ENCODE measurements around the gene SIAH1. TPM values are rescaled to one million over a fixed set of nuclear protein-coding genes. Genes with fewer than 3 reads are reported as not detected.
A peak's percentile ranks its signal among the peaks of the same experiment; 100 is the strongest.
"Not testable (repeated sequence)": the region's sequence is repeated elsewhere in the genome, so short reads cannot be mapped to it uniquely, and the experiment has no call there.

The SIAH1 gene
- polyA plus RNA-seq, 3 donors from 2014 or later = 7.0 to 11.0 (median 8.6) TPM

GRCh38 chr16:48409839-48410632 is 24.8 kb upstream of the SIAH1 start:
- Mint-ChIP-seq H3K27me3 (ENCODE audit: low read depth in 3 of 3) (peaks cover 0 to 5% (median 0%) of the 10 kb centered on the region in 3 donors), H3K4me1 (no peaks in the 10 kb centered on the region), H3K36me3 (no peaks in the 10 kb centered on the region), H3K27ac (no peak overlapping the region), H3K4me3 (no peak overlapping the region), H3K9me3 (no peaks in the 10 kb centered on the region)
- DNase-seq = no peak

- Mint-ChIP-seq H3K27me3 (ENCODE audit: low read depth in 3 of 3) (peaks cover 0 to 5% (median 0%) of the 10 kb centered on the region in 3 donors), H3K27ac (no peak overlapping the region), H3K36me3 (no peaks in the 10 kb centered on the region), H3K4me3 (no peak overlapping the region), H3K9me3 (no peaks in the 10 kb centered on the region), H3K4me1 (no peaks in the 10 kb centered on the region)
- DNase-seq = no peak
Observed at GRCh38 chr16:48408688-48409087, 23.5 kb upstream of the SIAH1 start.

- no peaks in the 10 kb centered on the region for H3K36me3 Mint-ChIP-seq
- H3K27ac Mint-ChIP-seq = no peak overlapping the region
- H3K4me3 Mint-ChIP-seq = no peak overlapping the region
- peaks cover 6 to 8% of the 10 kb centered on the region in 2 donors for H3K4me1 Mint-ChIP-seq
- no peak for DNase-seq
- no peaks in the 10 kb centered on the region for H3K9me3 Mint-ChIP-seq
- peaks cover 0 to 5% (median 0%) of the 10 kb centered on the region in 3 donors for H3K27me3 Mint-ChIP-seq (ENCODE audit: low read depth in 3 of 3)
Observed at GRCh38 chr16:48405907-48406306, 20.7 kb upstream of the SIAH1 start.

- H3K9me3 Mint-ChIP-seq = no peaks in the 10 kb centered on the region
- H3K27ac Mint-ChIP-seq = peak overlapping the region in 1 of 6 donors; percentile 21
- no peak for DNase-seq
- H3K36me3 Mint-ChIP-seq = no peaks in the 10 kb centered on the region
- peaks cover 6 to 8% of the 10 kb centered on the region in 2 donors for H3K4me1 Mint-ChIP-seq
- H3K4me3 Mint-ChIP-seq = no peak overlapping the region
- peaks cover 0 to 5% (median 0%) of the 10 kb centered on the region in 3 donors for H3K27me3 Mint-ChIP-seq (ENCODE audit: low read depth in 3 of 3)
Observed at GRCh38 chr16:48405153-48405552, 19.9 kb upstream of the SIAH1 start.

- H3K9me3 Mint-ChIP-seq; H3K36me3 Mint-ChIP-seq; H3K27me3 Mint-ChIP-seq (ENCODE audit: low read depth in 3 of 3); H3K27ac Mint-ChIP-seq; H3K4me3 Mint-ChIP-seq; H3K4me1 Mint-ChIP-seq; DNase-seq: not testable (repeated sequence)
Observed at GRCh38 chr16:48402547-48402946, 17.3 kb upstream of the SIAH1 start.

GRCh38 chr16:48395375-48395774 is 10.2 kb upstream of the SIAH1 start:
- H3K4me3 Mint-ChIP-seq = no peak overlapping the region
- no peaks in the 10 kb centered on the region for H3K36me3 Mint-ChIP-seq
- H3K9me3 Mint-ChIP-seq = no peaks in the 10 kb centered on the region
- no peak for DNase-seq
- no peak overlapping the region for H3K27ac Mint-ChIP-seq
- no peaks in the 10 kb centered on the region for H3K4me1 Mint-ChIP-seq
- H3K27me3 Mint-ChIP-seq (ENCODE audit: low read depth in 3 of 3) = no peaks in the 10 kb centered on the region

- no peaks in the 10 kb centered on the region for H3K9me3 Mint-ChIP-seq
- no peaks in the 10 kb centered on the region for H3K27me3 Mint-ChIP-seq (ENCODE audit: low read depth in 3 of 3)
- no peaks in the 10 kb centered on the region for H3K4me1 Mint-ChIP-seq
- peak overlapping the region in 1 of 6 donors; percentile 28 for H3K27ac Mint-ChIP-seq
- DNase-seq = no peak
- no peaks in the 10 kb centered on the region for H3K36me3 Mint-ChIP-seq
- H3K4me3 Mint-ChIP-seq = no peak overlapping the region
Observed at GRCh38 chr16:48394355-48394703, 9.1 kb upstream of the SIAH1 start.

GRCh38 chr16:48393485-48394354 is 8.5 kb upstream of the SIAH1 start:
- no peaks in the 10 kb centered on the region for H3K9me3 Mint-ChIP-seq
- H3K27me3 Mint-ChIP-seq (ENCODE audit: low read depth in 3 of 3) = no peaks in the 10 kb centered on the region
- no peaks in the 10 kb centered on the region for H3K4me1 Mint-ChIP-seq
- H3K36me3 Mint-ChIP-seq = no peaks in the 10 kb centered on the region
- DNase-seq = no peak
- no peak overlapping the region for H3K4me3 Mint-ChIP-seq
- no peak overlapping the region for H3K27ac Mint-ChIP-seq

GRCh38 chr16:48392407-48392806 is 7.2 kb upstream of the SIAH1 start:
- H3K36me3 Mint-ChIP-seq = no peaks in the 10 kb centered on the region
- no peak for DNase-seq
- no peak overlapping the region for H3K4me3 Mint-ChIP-seq
- H3K27ac Mint-ChIP-seq = no peak overlapping the region
- H3K9me3 Mint-ChIP-seq = no peaks in the 10 kb centered on the region
- no peaks in the 10 kb centered on the region for H3K27me3 Mint-ChIP-seq (ENCODE audit: low read depth in 3 of 3)
- H3K4me1 Mint-ChIP-seq = no peaks in the 10 kb centered on the region

GRCh38 chr16:48386559-48387312 is 1.5 kb upstream of the SIAH1 start:
- H3K36me3 Mint-ChIP-seq = no peaks in the 10 kb centered on the region
- H3K27ac Mint-ChIP-seq = peak overlapping the region in 1 of 6 donors; percentile 13
- H3K27me3 Mint-ChIP-seq (ENCODE audit: low read depth in 3 of 3) = peaks cover 4 to 9% (median 9%) of the 10 kb centered on the region in 3 donors
- no peaks in the 10 kb centered on the region for H3K9me3 Mint-ChIP-seq
- no peak for DNase-seq
- peaks cover 14 to 16% of the 10 kb centered on the region in 2 donors for H3K4me1 Mint-ChIP-seq
- H3K4me3 Mint-ChIP-seq = peak overlapping the region in 3 of 5 donors; percentile 56 to 92 (median 91)

- Mint-ChIP-seq H3K27ac (peak overlapping the region; percentile 88 to 98 (median 93)), H3K4me3 (peak overlapping the region; percentile 91 to 99 (median 95)), H3K9me3 (no peaks in the 10 kb centered on the region), H3K36me3 (no peaks in the 10 kb centered on the region), H3K4me1 (peaks cover 16 to 27% of the 10 kb centered on the region in 2 donors), H3K27me3 (ENCODE audit: low read depth in 3 of 3) (peaks cover 4 to 9% (median 9%) of the 10 kb centered on the region in 3 donors)
- peak; percentile 34 to 47 (median 38) for DNase-seq
Observed at GRCh38 chr16:48384520-48385252, 527 bp downstream of the SIAH1 start.

- peaks cover 22 to 34% of the 10 kb centered on the region in 2 donors for H3K4me1 Mint-ChIP-seq
- peak overlapping the region; percentile 88 to 99 (median 95) for H3K4me3 Mint-ChIP-seq
- no peaks in the 10 kb centered on the region for H3K36me3 Mint-ChIP-seq
- no peaks in the 10 kb centered on the region for H3K9me3 Mint-ChIP-seq
- peaks cover 4 to 9% (median 9%) of the 10 kb centered on the region in 3 donors for H3K27me3 Mint-ChIP-seq (ENCODE audit: low read depth in 3 of 3)
- peak overlapping the region; percentile 88 to 98 (median 93) for H3K27ac Mint-ChIP-seq
- DNase-seq = no peak
Observed at GRCh38 chr16:48383877-48384519, 1.2 kb downstream of the SIAH1 start.
